Liver (tissue), 9 donors: Measurements from ENCODE around the gene PARN. TPM values are rescaled to one million over a fixed set of nuclear protein-coding genes. Genes with fewer than 3 reads are reported as not detected.
"Not testable (repeated sequence)": the region's sequence is repeated elsewhere in the genome, so short reads cannot be mapped to it uniquely, and the experiment has no call there.

Source experiments
- DNase-seq: peaks from one replicate; pipeline ENCODE4 v3.0.0-alpha.2; 2017; ENCODE audit warnings: low spot score
- H3K27ac ChIP-seq, 2 donors: one replicate each; pipeline ENCODE4 v1.7.0; 2013; ENCODE audit warnings: inconsistent platforms in 2 of 2, low read length in 2 of 2, control low read depth in 1 of 2, low read depth in 1 of 2, mild to moderate bottlenecking in 1 of 2
- H3K27me3 ChIP-seq, 4 donors: one replicate each; pipeline versions ENCODE4 v1.6.1 to v1.7.0; 2013; ENCODE audit warnings: low read length in 3 of 4, inconsistent platforms in 1 of 4, mild to moderate bottlenecking in 1 of 4, moderate library complexity in 1 of 4; ENCODE audit not compliant: control insufficient read depth in 4 of 4, insufficient read depth in 4 of 4
- H3K36me3 ChIP-seq, 4 donors: one replicate each; pipeline versions ENCODE4 v1.6.1 to v1.7.0; 2013; ENCODE audit warnings: low read length in 3 of 4, mild to moderate bottlenecking in 3 of 4, low read depth in 1 of 4, moderate library complexity in 1 of 4; ENCODE audit not compliant: control insufficient read depth in 4 of 4, insufficient read depth in 3 of 4
- H3K4me1 ChIP-seq, 4 donors: one replicate each; pipeline versions ENCODE4 v1.6.1 to v1.7.0; 2013; ENCODE audit warnings: low read length in 3 of 4, mild to moderate bottlenecking in 3 of 4, moderate library complexity in 1 of 4; ENCODE audit not compliant: control insufficient read depth in 4 of 4, insufficient read depth in 4 of 4
- H3K4me3 ChIP-seq, 3 donors: one replicate each; pipeline versions ENCODE4 v1.6.1 to v1.7.0; 2013; ENCODE audit warnings: low read length in 3 of 3, control low read depth in 1 of 3, low read depth in 1 of 3, mild to moderate bottlenecking in 1 of 3
- H3K9ac ChIP-seq, 2 donors: one replicate each; pipeline ENCODE4 v1.7.0; 2013; ENCODE audit warnings: low read length in 2 of 2, mild to moderate bottlenecking in 2 of 2, moderate library complexity in 2 of 2, control low read depth in 1 of 2, low read depth in 1 of 2
- H3K9me3 ChIP-seq, 4 donors: one replicate each; pipeline versions ENCODE4 v1.6.1 to v1.7.0; 2013; ENCODE audit warnings: low read length in 3 of 4; ENCODE audit not compliant: control insufficient read depth in 4 of 4
- EGR1 ChIP-seq, 2 donors: IDR thresholded peaks; 2 replicates each; pipeline ENCODE4 v1.6.1; 2016 to 2018; ENCODE audit warnings: antibody characterized with exemption in 2 of 2, low read depth in 2 of 2
- FOXA1 ChIP-seq: IDR thresholded peaks from 2 replicates; pipeline ENCODE4 v1.6.1; 2016; ENCODE audit warnings: antibody characterized with exemption
- FOXA2 ChIP-seq: IDR thresholded peaks from 2 replicates; pipeline ENCODE4 v1.6.1; 2016; ENCODE audit warnings: antibody characterized with exemption
- GABPA ChIP-seq, 2 donors: IDR thresholded peaks in 1 of 2; conservative IDR thresholded peaks in 1 of 2; 2 replicates each; pipeline ENCODE4 v1.6.1; 2016; ENCODE audit warnings: antibody characterized with exemption in 2 of 2, mild to moderate bottlenecking in 1 of 2, moderate library complexity in 1 of 2
- HNF4A ChIP-seq, 2 donors: conservative IDR thresholded peaks; 2 replicates each; pipeline ENCODE4 v1.6.1; 2016; ENCODE audit warnings: antibody characterized with exemption in 2 of 2, mild to moderate bottlenecking in 2 of 2
- HNF4G ChIP-seq: IDR thresholded peaks from 2 replicates; pipeline ENCODE4 v1.6.1; 2016; ENCODE audit warnings: antibody characterized with exemption
- JUND ChIP-seq, 2 donors: IDR thresholded peaks; 2 replicates each; pipeline ENCODE4 v1.6.1; 2016; ENCODE audit warnings: antibody characterized with exemption in 2 of 2
- MAX ChIP-seq: IDR thresholded peaks from 2 replicates; pipeline ENCODE4 v1.6.1; 2016; ENCODE audit warnings: antibody characterized with exemption
- NR2F2 ChIP-seq: IDR thresholded peaks from 2 replicates; pipeline ENCODE4 v1.6.1; 2016; ENCODE audit warnings: antibody characterized with exemption
- RAD21 ChIP-seq, 2 donors: IDR thresholded peaks; 2 replicates each; pipeline ENCODE4 v1.6.1; 2016; ENCODE audit warnings: antibody characterized with exemption in 2 of 2, mild to moderate bottlenecking in 2 of 2
- REST ChIP-seq: IDR thresholded peaks from 2 replicates; pipeline ENCODE4 v1.6.1; 2016; ENCODE audit warnings: antibody characterized with exemption, mild to moderate bottlenecking
- RXRA ChIP-seq, 2 donors: IDR thresholded peaks; 2 replicates each; pipeline ENCODE4 v1.6.1; 2017 to 2018; ENCODE audit warnings: antibody characterized with exemption in 2 of 2, mild to moderate bottlenecking in 1 of 2
- SP1 ChIP-seq: IDR thresholded peaks from 2 replicates; pipeline ENCODE4 v1.6.1; 2018; ENCODE audit warnings: antibody characterized with exemption, mild to moderate bottlenecking
- TAF1 ChIP-seq: conservative IDR thresholded peaks from 2 replicates; pipeline ENCODE4 v1.6.1; 2016; ENCODE audit warnings: antibody characterized with exemption, mild to moderate bottlenecking
- YY1 ChIP-seq: IDR thresholded peaks from 2 replicates; pipeline ENCODE4 v1.6.1; 2016; ENCODE audit warnings: antibody characterized with exemption, mild to moderate bottlenecking
- ZBTB33 ChIP-seq: IDR thresholded peaks from 2 replicates; pipeline ENCODE4 v1.6.1; 2016; ENCODE audit warnings: antibody characterized with exemption
- whole genome bisulfite sequencing: extraction: QIAGEN DNeasy Blood & Tissue Kit; methylation state at CpG from one replicate; pipeline ENCODE4 v1.1.7; 2013; 5-methylcytosine and 5-hydroxymethylcytosine counted together
- polyA plus RNA-seq, 2 donors: library from polyadenylated mRNA; stranded (reverse) in 1 of 2; unstranded in 1 of 2; fragments of 200-250 nt in 1 of 2; fragments of >200 nt in 1 of 2; fragmentation: Nextera tagmentation in 1 of 2; extraction: Ambion mirVana in 1 of 2; gene quantifications; one replicate each; pipeline versions ENCODE4 v1.2.1 to v1.2.3, GENCODE V29; 2013 to 2015
- total RNA-seq, 2 donors: library from RNA; depleted of rRNA; stranded (reverse); fragments of >200 nt; gene quantifications; one replicate each; pipeline ENCODE4 v1.2.3, GENCODE V29; 2014
- donor health status: healthy.
- donor health status: healthy.
- donor health status: healthy.
- donor health status: healthy.
- donor health status: healthy.

PARN gene
- total and polyA plus RNA-seq, 4 donors, result 7.9 to 19.7 (median 9.7) TPM

- H3K27ac ChIP-seq, result no peak overlapping the region
- 93% methylated on average over 3 of the region's 3 CpGs for WGBS
- no peak for DNase-seq
- TF ChIP-seq TAF1 (no peak), GABPA (IDR thresholded peaks at IDR 0.05 in 1 of 2, conservative IDR thresholded peaks at IDR 0.05 in 1 of 2) (no peak), SP1 (no peak), ZBTB33 (no peak), FOXA1 (no peak), NR2F2 (no peak), HNF4G (no peak)
- H3K4me3 ChIP-seq, result no peak overlapping the region
- no peak overlapping the region for H3K9ac ChIP-seq
- peaks cover 11 to 59% (median 34%) of the 10 kb centered on the region in 4 donors for H3K36me3 ChIP-seq
- no peaks in the 10 kb centered on the region for H3K4me1 ChIP-seq
- no peaks in the 10 kb centered on the region for H3K27me3 ChIP-seq
- H3K9me3 ChIP-seq, result no peaks in the 10 kb centered on the region
These were observed 43.3 kb downstream of the PARN start for GRCh38 chr16:14586637-14587305.

- Histone ChIP-seq H3K4me3 (no peak overlapping the region), H3K4me1 (no peaks in the 10 kb centered on the region), H3K9ac (no peak overlapping the region), H3K27me3 (no peaks in the 10 kb centered on the region), H3K27ac (no peak overlapping the region), H3K9me3 (no peaks in the 10 kb centered on the region), H3K36me3 (peaks cover 6 to 51% (median 38%) of the 10 kb centered on the region in 4 donors)
- DNase-seq, result no peak
- 97% methylated on average over 3 of the region's 3 CpGs for WGBS
- TF ChIP-seq EGR1 (IDR thresholded peaks at IDR 0.05; ENCODE audit: low read depth in 2 of 2), result no peak
These were observed 44.8 kb downstream of the PARN start for GRCh38 chr16:14585287-14585686.

GRCh38 chr16:14580926-14581325, 49.1 kb downstream of the PARN start:
- peaks cover 5 to 41% (median 28%) of the 10 kb centered on the region in 4 donors for H3K36me3 ChIP-seq
- WGBS, result 83% methylated on average over 3 of the region's 3 CpGs

GRCh38 chr16:14579266-14579665, 50.8 kb downstream of the PARN start:
- WGBS, result 55% methylated on average over 2 of the region's 2 CpGs
- Histone ChIP-seq H3K9me3 (no peaks in the 10 kb centered on the region), H3K27ac (no peak overlapping the region), H3K4me3 (no peak overlapping the region), H3K27me3 (no peaks in the 10 kb centered on the region), H3K4me1 (peaks cover 0 to 9% (median 7%) of the 10 kb centered on the region in 4 donors), H3K36me3 (peaks cover 3 to 29% (median 21%) of the 10 kb centered on the region in 4 donors), H3K9ac (no peak overlapping the region)
- no peak for DNase-seq
- TF ChIP-seq NR2F2 (no peak), MAX (no peak), RXRA (IDR thresholded peaks at IDR 0.05) (no peak), TAF1 (no peak), GABPA (IDR thresholded peaks at IDR 0.05 in 1 of 2, conservative IDR thresholded peaks at IDR 0.05 in 1 of 2) (no peak), ZBTB33 (no peak), HNF4A (conservative IDR thresholded peaks at IDR 0.05) (no peak), HNF4G (no peak), YY1 (no peak), REST (no peak), FOXA1 (no peak), FOXA2 (no peak), JUND (IDR thresholded peaks at IDR 0.05) (no peak), RAD21 (IDR thresholded peaks at IDR 0.05) (no peak)

More at GRCh38 chr16:14580926-14581325, 49.1 kb downstream of the PARN start:
- not testable (repeated sequence) for H3K4me3 ChIP-seq, H3K4me1 ChIP-seq, DNase-seq, H3K9me3 ChIP-seq, H3K27me3 ChIP-seq, H3K9ac ChIP-seq, H3K27ac ChIP-seq
